Kidney (tissue), 14 donors: ENCODE measurements around the gene USO1. TPM values are rescaled to one million over a fixed set of nuclear protein-coding genes. Genes with fewer than 3 reads are reported as not detected.

Source experiments
- DNase-seq, 5 donors: peaks; one replicate each; pipeline ENCODE4 v3.0.0-alpha.2; 2013 to 2020
- FAIRE-seq: peaks from 2 replicates; lab custom pipeline; 2012; peaks lifted over from hg19 to GRCh38; lab: Jason Lieb, UNC
- H3K27ac ChIP-seq, 2 donors: one replicate each; pipeline ENCODE4 v1.7.0; 2013; ENCODE audit warnings: low read depth in 2 of 2, low read length in 2 of 2, inconsistent platforms in 1 of 2
- H3K27me3 ChIP-seq: one replicate; pipeline ENCODE4 v1.7.1; 2013; ENCODE audit warnings: low read length, inconsistent platforms; ENCODE audit not compliant: control insufficient read depth, insufficient read depth
- H3K36me3 ChIP-seq, 3 donors: one replicate each; pipeline versions ENCODE4 v1.7.0 to v1.7.1; 2013; ENCODE audit warnings: low read length in 3 of 3, control low read depth in 1 of 3, inconsistent platforms in 1 of 3; ENCODE audit not compliant: insufficient read depth in 3 of 3, control insufficient read depth in 2 of 3
- H3K4me1 ChIP-seq, 3 donors: one replicate each; pipeline versions ENCODE4 v1.7.0 to v1.7.1; 2013; ENCODE audit warnings: low read length in 3 of 3, inconsistent platforms in 1 of 3, low read depth in 1 of 3; ENCODE audit not compliant: control insufficient read depth in 2 of 3, insufficient read depth in 2 of 3
- H3K4me3 ChIP-seq, 3 donors: one replicate each; pipeline versions ENCODE4 v1.7.0 to v1.8.1; 2013; ENCODE audit warnings: low read length in 3 of 3, control low read depth in 1 of 3, inconsistent platforms in 1 of 3
- H3K9ac ChIP-seq, 3 donors: one replicate each; pipeline versions ENCODE4 v1.7.0 to v1.7.1; 2013; ENCODE audit warnings: low read length in 3 of 3, control low read depth in 1 of 3, inconsistent platforms in 1 of 3
- H3K9me3 ChIP-seq, 3 donors: one replicate each; pipeline versions ENCODE4 v1.7.0 to v1.7.1; 2013; ENCODE audit warnings: low read length in 3 of 3, control low read depth in 1 of 3, inconsistent platforms in 1 of 3; ENCODE audit not compliant: control insufficient read depth in 2 of 3, insufficient read depth in 1 of 3
- CTCF ChIP-seq: IDR thresholded peaks from 3 replicates; pipeline ENCODE4 v1.5.1; 2012; ENCODE audit warnings: mild to moderate bottlenecking, moderate library complexity, borderline replicate concordance; ENCODE audit not compliant: insufficient read depth; ENCODE audit errors: extremely low read depth
- intact Hi-C: fragments of 100-400 bp; cut with DNase I; formaldehyde crosslinking; loops from one replicate; pipeline ENCODE4 v1.11.1; 2022
- polyA plus RNA-seq: library from polyadenylated mRNA; stranded (reverse); fragments of 350-450 nt; fragmentation: Illumina TruSeq; extraction: RNeasy Lipid Tissue Mini Kit (QIAGEN cat#74804); gene quantifications from one replicate; pipeline ENCODE4 v1.2.3, GENCODE V29; 2014; ENCODE audit warnings: low read depth, low replicate concordance; ENCODE audit not compliant: insufficient read depth
- total RNA-seq: library from RNA; stranded (reverse); fragmentation: NEBNext Ultra II Directional; extraction: Animal tissue kit (Norgen Biotek cat#: 25700); gene quantifications from one replicate; pipeline ENCODE4 v1.2.1, GENCODE V29; 2021
- donor health status: control.
- donor health status: control.
- donor health status: control.
- donor health status: control.
- donor health status: control.
- donor health status: DM: yes; HTN: yes; CAD: no.
- donor health status: Normal renal cell carcinoma (clear cell type).

The USO1 gene
- total and polyA plus RNA-seq, 2 donors from 2014 or later = 23.2 to 49.6 TPM

- H3K36me3 ChIP-seq = peaks cover 16 to 36% (median 17%) of the 10 kb centered on the region in 3 donors
- TF ChIP-seq CTCF = no peak
- intact Hi-C loops = no loop called here
- no peak for FAIRE-seq
- DNase-seq = no peak
- H3K9ac ChIP-seq = no peak overlapping the region
- peaks cover 0 to 3% (median 1%) of the 10 kb centered on the region in 3 donors for H3K9me3 ChIP-seq
- no peaks in the 10 kb centered on the region for H3K4me1 ChIP-seq
- H3K27me3 ChIP-seq = no peaks in the 10 kb centered on the region
- no peak overlapping the region for H3K27ac ChIP-seq
- H3K4me3 ChIP-seq = no peak overlapping the region
Observed at GRCh38 chr4:75779105-75779757, 54.9 kb downstream of the USO1 start.

- H3K4me3 ChIP-seq = no peak overlapping the region
- H3K27me3 ChIP-seq = no peaks in the 10 kb centered on the region
- peaks cover 0 to 3% (median 1%) of the 10 kb centered on the region in 3 donors for H3K9me3 ChIP-seq
- FAIRE-seq = no peak
- no peak for DNase-seq
- no peak overlapping the region for H3K9ac ChIP-seq
- intact Hi-C loops = no loop called here
- peaks cover 6 to 18% (median 12%) of the 10 kb centered on the region in 3 donors for H3K36me3 ChIP-seq
- TF ChIP-seq CTCF = no peak
- H3K4me1 ChIP-seq = no peaks in the 10 kb centered on the region
- no peak overlapping the region for H3K27ac ChIP-seq
Observed at GRCh38 chr4:75781305-75781704, 56.9 kb downstream of the USO1 start.

GRCh38 chr4:75786526-75786925, 62.1 kb downstream of the USO1 start:
- no peak for TF ChIP-seq CTCF
- intact Hi-C loops = no loop called here
- Histone ChIP-seq H3K4me1 (no peaks in the 10 kb centered on the region), H3K9me3 (no peaks in the 10 kb centered on the region), H3K27ac (peak overlapping the region in 1 of 2 donors; percentile 26), H3K4me3 (peak overlapping the region in 1 of 3 donors; percentile 29), H3K27me3 (no peaks in the 10 kb centered on the region), H3K9ac (peak overlapping the region in 1 of 3 donors; percentile 13), H3K36me3 (peaks cover 2 to 7% (median 3%) of the 10 kb centered on the region in 3 donors)
- FAIRE-seq = peak; percentile 94
- peak in 2 of 5 donors; percentile 14 for DNase-seq
